GM21723 (cell line): ENCODE results near the gene UCK1.

Experiments
- ATAC-seq: cut with Tn5 transposase; IDR thresholded peaks from one replicate; pipeline ENCODE4 v1.9.1; 2021; ENCODE audit warnings: mild to moderate bottlenecking, moderate library complexity; ENCODE audit not compliant: unreplicated experiment

The UCK1 gene

DNA sequence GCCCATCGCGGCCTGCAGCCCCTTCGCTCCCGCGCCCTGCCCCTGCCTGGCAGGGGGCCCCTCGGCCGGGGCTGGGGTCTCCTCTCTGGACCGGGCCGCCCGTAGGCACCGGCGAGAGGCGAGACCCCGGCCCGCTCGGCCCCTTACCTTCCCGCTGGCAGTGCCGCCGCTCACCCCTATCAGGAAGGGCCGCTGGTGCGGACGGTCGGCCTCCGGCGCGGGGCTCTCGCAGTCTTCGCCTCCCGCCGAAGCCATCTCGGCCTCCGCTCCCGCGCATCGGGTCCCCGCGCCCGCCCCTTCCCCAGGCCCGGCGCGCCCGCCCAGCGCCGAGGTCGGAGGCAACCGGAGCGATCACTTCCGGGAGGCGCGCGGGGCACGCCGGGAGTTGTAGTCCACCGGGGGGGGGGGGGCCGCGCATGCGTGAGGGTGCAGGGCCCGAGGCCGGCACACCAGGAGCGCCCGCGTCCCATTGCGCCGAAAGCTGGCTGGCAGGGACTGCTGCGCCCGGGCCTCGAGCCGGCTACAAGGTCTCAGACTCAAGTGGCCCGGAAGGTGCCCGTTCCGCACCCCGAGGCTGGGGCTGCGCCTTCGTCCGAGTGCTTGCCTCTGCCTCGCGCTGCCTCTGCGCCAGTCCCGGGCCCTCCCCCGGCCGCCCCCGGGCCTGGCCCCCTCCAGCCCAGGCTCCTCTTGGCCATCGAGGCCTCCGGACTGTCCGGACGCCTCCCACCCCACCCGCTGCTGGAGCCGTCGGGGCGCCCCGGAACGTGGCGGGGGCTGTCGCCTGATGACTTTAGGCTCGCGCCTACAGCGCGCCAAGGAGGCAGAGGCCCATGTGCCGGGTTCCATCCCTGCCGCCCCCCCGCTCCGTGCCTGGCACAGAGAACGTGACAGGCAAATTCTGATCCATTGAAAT, at the start of gene UCK1:
Gene UCK1 (minus strand): TSS at position 344 of the 913 bp plus-strand sequence. CDS start 89 bp downstream, at position 255.
- ATAC-seq: peak; percentile 73

DNA sequence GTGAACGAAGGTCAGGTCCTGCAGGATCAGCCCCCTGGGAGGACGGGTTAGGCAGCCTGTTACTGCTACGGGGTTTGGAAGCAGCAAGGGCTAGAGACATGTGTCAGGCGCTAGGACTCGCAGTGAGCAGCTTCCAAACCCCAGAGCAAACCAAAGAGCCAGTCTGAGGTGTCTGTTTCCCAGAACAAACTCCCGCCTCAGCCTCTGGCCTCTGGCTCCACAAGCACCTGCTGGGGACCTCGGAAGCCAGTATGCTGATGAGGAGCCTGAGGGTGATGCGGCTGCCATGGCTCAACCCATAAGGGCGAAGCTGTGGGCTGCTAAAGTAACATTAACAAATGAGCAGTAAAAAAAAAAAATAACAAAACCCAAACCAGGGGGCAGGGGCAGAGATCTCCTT, 49.3 kb upstream of the UCK1 start:
- ATAC-seq: no peak

DNA sequence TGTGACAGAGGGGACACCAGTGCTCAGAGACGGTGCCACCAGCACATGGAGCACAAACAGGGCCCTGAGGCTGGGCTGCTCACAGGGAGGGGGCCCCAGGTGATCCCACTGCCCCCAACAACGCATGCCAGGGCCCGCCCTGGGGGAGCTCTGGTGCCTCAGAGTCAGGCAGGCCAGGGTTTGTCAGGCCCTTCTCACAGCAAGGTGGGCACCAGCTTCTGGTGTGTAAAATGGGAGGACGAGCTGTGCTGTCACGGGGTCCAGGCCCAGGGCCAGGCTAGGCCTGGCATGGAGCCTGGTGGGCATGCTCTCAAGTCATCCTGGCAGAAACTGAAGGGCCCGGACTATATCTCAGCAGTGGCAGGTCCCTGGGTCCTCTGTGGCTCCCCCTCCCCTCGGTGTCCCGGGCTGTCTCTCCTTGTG, 48.7 kb upstream of the UCK1 start:
- no peak for ATAC-seq

DNA sequence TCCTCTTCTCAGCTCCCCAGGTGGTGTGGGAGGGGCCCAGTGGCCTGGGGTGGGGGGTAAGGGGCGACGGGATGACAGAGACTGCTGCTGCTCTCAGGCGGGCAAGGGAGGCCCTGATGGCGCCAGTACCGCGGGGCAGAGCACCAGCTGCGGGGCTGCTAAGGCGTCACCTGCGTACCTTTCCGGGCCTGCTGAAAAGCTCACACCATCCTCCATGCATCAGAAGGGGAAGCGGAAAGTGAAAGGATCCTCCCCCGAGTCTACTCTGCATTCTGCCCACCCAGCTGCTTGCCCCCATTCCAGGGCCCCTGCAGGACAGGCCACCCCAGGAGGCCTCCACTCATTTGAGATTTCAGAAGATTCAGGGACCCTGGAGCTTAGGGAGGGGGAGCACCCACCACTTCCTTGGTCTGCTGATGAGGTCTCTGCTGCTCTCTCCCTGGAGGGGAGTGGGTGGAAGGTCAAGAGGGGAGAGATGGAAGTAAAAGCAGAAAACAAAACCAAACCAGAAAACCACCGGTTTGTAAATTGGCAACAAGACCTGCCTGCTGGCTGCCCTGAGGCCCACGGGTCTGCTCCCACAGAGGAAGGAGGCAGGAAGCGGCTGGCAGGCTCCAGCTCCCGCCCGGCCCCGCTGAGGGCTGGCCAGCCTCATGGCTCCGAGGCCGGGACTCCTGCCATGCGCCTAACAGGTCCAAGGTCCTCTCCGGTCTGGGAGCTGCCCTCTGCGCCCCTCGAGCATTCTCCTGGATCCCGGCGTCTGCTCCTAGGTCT, 47.9 kb upstream of the UCK1 start:
- peak; percentile 60 for ATAC-seq

DNA sequence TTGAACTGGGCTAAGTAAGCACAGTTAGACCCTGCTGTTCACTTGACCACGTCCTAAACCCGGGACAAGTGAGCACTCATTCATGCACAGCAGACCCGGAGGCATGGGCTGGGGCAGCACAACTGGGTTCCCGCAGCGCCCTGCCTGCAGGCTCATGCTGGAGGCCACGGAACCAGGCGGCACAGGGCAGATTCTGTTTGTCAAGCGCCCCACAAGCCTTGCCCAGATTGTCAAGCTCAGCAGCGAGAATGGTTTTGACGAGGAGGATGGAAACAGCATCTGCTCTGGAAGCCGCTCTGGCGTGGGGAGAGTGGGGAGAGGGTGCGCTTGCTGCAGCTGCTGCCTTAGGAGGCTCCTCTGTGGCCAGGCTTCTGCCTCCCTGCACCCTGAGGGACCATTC, 47.0 kb upstream of the UCK1 start:
- ATAC-seq: no peak

DNA sequence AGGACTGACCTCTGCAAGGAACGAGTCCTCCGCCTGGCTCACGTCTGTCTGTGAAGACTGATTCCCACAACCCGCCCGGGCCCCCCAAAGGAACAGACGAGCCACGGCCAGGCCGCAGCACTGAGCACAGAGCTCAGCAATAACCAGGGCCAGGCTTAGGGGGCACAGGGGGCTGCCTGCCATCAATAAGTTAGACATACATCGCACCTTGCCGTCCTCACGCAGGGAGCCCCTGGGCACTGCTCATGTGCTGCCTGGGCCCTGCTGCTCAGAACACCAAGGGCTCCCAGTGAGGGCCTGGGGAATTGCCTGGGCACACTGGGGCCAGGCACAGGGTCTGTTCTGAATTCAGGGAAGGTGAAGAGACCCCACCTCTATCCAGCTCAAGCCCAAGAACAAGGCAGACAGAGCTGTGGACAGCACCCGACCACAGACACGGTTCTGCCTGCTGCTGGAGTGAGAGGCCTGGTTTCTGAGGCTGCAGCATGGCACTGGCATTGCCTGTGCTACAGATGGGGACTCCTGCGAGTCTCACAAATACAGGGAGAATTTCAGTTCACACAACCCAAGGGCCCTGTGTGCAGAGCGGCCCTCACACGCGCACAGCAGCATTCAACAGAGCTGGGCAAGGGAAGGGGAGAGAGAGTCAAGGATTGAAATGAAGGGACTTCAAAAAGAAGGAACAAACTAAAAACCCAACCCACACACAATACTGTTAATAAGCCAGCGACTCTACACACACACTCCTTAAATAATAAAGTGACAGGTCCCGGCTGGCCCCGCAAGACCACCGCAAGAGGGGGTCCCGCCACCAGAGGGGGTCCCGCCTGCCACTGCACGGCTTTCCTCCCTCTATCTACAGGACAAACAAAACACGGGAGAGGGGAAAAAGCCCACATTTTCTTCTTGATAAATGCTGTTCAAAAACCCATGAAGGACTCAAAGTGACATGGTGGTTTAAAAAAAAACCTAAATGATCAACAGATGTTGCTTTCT, 46.2 kb upstream of the UCK1 start:
- ATAC-seq: no peak

DNA sequence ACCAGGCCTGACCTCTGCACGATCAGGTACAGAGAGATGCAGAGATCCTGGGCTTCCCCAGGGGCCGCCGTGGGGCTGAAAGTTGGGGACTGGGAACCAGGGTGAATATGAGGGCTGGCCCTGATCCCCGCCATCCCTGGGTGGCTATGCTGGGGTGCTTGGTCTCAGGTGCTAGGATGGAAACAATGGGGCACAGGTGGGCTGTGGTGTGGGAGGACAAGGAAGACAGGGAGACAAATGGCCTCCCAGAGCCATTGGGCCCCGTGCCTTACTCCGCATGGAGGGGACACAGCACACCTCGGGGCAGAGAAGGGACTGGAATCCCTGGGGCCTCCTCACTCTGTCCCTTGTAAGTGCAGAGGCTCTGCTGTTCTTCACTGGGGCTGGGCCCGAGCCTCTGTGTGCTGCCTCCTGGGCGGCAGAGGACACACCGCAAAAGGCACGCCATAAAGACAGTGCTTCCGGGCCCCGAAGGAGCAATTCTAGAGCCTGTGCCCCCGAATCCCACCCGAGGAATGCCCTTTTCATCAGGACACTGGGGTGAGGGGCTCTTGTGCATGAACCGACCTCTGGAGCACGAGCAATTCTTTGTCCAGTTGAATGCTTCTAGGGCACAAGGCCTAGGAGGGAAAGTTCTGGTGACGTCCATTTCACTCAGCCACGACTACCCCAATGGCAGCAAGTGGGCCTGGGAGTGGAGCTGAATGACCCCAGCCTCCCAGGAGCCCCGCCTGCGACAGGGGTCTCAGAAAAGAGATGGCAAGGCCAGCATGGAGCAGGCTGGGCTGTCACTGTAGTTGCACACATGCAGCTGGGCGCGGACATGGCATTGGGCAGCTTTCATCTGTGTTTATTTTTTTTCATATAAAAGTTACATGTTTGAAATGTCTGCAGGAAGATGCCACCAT, 45.1 kb upstream of the UCK1 start:
- ATAC-seq: no peak

DNA sequence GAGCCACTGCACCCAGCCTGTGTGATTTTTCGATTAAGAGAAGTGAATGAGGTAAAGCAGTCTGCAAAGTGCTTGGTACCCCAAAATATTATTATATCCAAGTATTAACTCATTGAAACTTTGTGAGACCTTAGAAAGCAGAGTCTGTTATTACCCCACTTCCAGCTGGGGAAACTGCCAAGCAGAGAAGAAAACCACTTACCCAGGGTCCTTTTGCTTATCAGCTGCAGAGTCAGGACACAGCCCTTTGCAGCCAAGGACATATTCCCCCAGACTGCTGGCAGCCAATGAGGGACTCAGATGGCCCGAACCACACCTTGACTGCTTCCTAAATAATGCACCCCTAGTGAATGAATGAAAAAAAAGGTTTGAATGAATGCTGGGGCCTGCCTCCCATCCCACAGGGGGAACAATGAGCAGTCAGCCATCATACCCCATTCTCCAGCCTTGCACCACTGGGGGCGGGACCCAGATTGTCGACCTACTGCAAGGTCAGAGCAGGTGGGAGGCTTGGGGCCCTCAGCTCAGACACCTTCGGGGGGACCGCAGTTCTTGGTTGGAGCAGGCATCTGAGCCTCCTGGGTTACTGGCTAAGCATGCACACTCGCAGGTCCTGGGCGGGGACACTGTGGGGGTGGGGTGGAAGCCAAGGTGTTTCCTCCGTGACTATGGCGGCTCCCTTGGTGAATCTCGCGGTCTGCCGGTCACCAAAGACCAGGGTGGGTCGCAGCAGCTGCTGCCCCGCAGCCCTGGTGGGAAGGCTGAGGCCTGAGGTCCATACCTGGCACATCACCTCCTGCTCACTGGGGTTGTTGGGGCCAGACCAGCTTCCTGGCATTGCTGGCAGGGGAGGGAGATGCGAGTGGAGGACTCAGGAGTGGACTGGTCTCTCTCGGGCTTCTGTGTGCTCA, 43.9 kb upstream of the UCK1 start:
- no peak for ATAC-seq

DNA sequence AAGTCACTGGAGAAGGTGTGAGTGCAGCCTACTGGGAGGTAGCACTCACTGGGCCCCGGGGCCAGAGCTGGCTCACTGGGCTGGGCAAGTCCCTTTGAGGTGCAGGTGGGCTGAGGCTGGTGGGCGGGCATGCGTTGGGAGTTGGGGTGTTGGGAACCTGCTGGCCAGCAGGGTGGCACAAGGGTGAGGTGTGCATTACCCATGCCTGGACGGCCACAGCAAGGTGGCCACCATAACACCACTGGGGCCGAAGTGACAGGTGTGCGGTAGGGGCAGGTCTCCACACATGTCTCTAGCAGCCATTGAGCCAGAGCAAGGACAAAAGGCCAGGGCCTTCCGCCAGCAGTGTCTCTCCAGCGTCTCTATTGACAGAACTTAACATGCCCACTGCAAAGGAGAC, 36.8 kb upstream of the UCK1 start:
- no peak for ATAC-seq

DNA sequence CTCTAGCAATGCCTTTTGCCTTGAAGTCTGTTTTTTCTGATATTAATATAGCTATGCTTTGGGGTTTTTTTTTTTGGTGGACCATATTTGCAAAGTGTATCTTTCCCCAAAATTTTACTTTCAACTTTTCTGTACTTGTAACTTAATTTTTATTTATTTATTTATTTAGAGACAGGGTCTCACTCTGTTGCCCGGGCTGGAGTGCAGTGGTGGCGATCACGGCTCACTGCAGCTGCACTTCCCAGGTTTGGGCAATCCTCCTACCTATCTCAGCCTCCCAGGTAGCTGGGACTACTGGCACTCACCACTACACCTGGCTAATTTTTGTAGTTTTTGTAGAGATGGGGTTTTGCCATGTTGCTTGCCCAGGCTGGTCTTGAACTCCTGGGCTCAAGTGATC, 35.1 kb upstream of the UCK1 start:
- ATAC-seq: no peak

DNA sequence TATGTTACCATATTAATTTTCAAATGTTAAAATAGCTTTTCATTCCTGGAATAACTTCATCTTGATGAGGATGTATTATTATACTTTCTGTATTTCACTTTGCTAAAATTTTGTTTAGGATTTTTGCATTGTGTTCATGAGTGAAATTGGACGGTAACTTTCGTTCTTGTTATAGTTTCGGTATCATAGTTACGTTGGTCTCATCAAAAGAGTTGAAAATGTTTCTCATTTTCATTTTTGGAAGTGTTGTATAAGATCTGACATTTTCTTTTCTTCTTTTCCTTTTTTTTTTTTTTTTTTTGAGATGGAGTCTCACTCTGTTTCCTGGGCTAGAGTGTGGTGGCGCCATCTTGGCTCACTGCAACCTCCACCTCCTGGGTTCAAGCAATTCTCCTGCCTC, 34.3 kb upstream of the UCK1 start:
- ATAC-seq: no peak

DNA sequence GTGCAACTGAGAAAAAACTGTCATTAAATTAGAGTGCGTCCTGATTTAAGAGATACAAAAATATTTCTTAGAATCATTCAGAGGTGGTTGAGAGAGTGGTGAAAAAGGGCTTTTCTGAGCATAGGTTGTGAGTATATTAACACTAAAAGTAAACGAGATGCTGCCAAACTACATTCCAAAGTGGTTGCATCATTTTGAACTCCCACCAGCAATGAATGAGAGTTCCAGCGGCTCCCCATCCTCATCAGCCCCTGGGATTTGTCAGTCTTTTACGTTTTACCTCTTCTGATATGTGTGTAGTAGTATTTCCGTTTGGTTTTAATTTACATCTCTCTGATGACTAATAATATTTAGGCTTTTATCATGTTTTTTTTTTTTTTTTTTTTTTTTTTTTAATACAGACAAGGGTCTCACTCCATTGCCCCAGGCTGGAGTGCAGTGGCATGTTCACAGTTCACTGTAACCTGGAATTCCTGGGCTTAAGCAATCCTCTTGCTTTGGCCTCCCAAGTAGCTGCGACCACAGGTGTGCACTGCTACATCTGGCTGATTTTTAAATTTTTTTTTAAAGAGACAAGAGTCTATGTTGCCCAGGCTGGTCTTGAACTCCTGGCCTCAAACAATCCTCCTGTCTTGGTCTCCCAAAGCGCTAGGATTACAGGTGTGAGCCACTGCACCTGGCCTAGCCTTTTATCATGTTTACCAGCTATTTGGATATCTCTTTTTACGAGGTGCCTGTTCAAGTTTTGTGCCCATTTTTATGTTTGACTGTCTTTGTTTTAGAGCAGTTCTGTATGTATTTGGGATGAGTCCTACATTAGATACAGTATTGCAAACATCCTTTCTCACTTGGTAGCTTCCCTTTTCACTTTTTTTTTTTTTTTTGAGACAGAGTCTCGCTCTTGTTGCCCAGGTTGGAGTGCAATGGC, 31.2 kb upstream of the UCK1 start:
- no peak for ATAC-seq

DNA sequence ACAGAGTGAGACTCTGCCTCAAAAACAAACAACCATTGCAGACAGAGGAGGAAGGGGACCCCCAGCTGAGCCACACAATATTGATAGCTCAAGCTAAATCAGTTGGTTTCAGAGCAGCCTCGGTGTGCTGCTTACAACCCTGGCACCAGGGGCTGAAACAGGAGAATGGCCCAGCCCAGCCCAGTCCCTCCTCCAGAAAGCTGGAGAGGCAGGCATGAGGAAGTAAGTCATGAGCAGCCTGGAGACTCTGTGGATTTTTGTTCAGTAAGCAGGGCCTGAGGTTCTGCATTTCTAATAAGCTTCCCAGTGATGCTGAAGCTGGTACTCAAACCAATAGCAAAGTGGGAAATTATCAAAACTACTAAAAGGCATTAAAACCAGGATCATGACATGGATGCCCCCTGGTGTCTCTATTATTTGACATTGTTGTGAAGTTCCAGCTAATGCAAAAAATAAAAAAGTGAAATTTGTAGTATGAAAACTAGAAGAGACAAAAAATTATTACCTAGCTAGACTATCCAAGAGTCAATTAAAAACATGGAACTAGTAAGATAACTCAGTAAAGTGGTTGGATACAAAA, 28.4 kb upstream of the UCK1 start:
- ATAC-seq: no peak

DNA sequence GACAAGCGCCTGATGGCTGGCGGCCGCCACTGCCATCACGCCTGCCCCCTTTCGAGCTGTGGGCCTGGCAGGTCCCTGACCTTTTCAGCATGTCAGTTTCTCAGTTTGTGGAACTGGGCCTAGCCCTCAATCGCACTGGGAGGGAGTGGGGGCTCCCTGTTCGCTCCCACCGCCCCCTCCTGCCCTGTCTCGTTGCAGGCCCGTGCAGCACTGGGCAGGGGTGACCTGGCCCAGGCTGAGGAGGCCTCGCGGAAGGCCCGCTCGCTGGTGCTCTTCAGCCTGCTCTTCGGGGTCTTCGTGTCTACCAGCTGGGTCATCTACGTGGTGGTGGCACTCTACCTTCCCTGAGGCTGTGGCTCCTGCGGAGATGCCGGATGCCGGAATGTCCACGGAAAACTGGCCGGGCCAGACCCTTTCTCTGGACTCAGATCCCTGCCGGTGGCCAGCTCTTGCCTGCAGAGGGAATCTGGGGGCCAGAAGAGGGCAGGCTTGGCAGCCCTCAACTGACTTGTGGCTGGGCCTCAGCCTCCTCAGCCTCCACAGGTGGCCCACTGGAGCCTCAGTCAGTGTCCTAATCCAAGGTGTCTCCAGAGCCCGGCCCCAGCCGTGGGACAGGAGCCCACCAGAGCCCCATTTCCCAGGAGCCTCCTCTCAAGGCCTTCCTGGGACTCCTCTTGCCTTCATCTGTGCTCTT, 26.9 kb upstream of the UCK1 start:
- ATAC-seq: no peak

DNA sequence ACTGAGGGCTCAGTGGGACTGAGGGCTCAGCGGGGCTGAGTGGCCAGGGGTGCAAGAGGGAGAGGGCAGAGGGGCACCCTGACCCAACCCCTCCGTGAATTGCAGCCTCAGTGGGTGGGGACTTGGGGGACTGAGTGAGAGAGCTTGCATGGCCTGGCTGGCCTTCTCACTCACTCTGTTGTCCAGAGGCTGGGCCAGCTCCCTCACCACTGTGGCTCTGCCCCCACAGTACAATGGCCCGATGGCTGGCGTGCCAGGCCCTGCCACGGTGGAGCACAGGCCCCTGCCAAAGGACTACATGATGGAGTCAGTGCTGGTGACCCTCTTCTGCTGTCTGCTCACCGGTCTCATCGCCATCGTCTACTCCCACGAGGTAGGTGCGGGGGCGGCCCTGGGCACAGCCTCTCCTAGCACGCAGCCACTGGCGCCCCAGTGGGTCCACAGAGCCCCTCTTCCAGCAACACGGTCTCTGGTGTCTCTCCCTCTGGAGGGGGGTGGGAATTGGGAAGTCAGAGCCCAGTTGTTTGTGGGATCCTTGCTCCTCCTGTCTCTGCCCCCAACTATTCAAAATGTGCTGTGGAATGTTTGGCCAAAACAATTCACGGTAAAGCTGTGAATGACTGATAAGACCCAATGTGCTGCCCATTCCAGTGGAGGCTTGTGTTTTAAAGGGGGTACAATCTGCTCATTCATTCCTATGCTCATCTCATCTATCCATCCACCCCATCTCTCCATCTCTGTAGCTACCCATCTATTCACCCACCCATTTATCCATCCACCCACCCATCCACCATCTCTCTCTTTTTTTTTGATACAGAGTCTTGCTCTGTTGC, 25.0 kb upstream of the UCK1 start:
- ATAC-seq: no peak

DNA sequence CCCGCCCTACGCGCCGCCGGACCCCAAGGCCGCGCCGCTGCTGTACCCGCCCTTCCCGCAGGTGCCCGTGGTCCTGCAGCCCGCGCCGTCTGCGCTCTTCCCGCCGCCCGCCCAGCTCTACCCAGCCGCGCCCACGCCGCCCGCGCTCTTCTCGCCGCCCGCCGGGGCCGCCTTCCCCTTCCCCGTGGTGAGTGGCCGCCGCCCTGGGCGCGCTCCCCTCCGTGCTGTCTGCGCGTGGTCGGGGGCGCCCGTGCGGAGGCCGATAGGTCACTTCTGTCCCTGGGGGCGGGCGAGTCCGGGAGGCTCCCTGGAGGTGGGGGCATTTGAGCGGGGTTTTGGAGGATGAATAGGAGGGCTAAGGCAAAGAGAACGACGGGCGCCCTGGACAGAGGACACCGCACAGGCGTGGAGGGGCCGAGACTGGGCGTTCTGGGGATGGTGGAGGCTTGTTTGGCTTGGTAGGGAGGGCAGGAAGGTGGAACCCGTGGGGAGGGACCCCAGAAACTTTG, 23.8 kb upstream of the UCK1 start:
- no peak for ATAC-seq
